Loucy (cell line): ENCODE measurements around the gene LAP3.

Experiments
- CTCF ChIP-seq: fragments of 200-600 bp; sonication (generic); conservative IDR thresholded peaks from 2 replicates; pipeline ENCODE4 v1.5.1; 2014; ENCODE audit warnings: mild to moderate bottlenecking, antibody characterized with exemption, low read length
- EZH2phosphoT487 ChIP-seq: fragments of 200-600 bp; IDR thresholded peaks from 2 replicates; pipeline ENCODE4 v1.6.1; 2018; ENCODE audit warnings: antibody characterized with exemption, mild to moderate bottlenecking, moderate library complexity, borderline replicate concordance

GRCh38 chr4:17535242-17535641 is 41.8 kb upstream of the LAP3 start:
- no peak for TF ChIP-seq CTCF
- TF ChIP-seq EZH2phosphoT487 = no peak
